ENCODE data around the gene MAPK12.

DNA sequence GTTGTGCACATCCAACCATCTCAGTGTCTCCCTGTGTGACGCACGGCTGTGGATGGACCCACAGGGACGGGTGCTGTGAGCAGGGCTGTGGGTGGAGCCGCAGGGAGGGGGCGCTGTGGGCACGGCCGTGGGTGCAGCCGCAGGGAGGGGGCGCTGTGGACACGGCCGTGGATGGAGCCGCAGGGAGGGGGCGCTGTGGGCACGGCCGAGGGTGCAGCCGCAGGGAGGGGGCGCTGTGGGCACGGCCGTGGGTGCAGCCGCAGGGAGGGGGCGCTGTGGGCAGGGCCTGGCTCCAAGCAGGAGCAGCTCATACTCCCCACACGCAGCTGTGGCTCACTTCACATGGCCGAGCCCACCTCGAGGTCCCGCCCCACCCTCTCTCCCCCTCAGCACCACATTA lies 14.7 kb upstream of the MAPK12 start:
- TF ChIP-seq ZBTB33 (CRISPR knock-in tag; IDR thresholded peaks at IDR 0.05) (peak; percentile 82), CTCF (IDR thresholded peaks at IDR 0.05 in 2 of 3, conservative IDR thresholded peaks at IDR 0.05 in 1 of 3; ENCODE audit: insufficient read depth in 2 of 3, low read depth in 1 of 3, low read length in 3 of 3) (peak; percentile 44 to 99 (median 76); a peak in 4 of 6 replicates), ZNF431 (CRISPR knock-in tag; IDR thresholded peaks at IDR 0.05) (no peak), RBFOX2 (IDR thresholded peaks at IDR 0.05; ENCODE audit: low read depth, low read length) (no peak), MXI1 (IDR thresholded peaks at IDR 0.05; ENCODE audit: low read depth, low read length) (no peak), HDGF (IDR thresholded peaks at IDR 0.05) (no peak), FOXA1 (IDR thresholded peaks at IDR 0.05; ENCODE audit: borderline replicate concordance) (no peak), ETV5 (CRISPR knock-in tag; IDR thresholded peaks at IDR 0.05; ENCODE audit: low read depth) (no peak), EP300 (IDR thresholded peaks at IDR 0.05; ENCODE audit: low read length) (no peak), NFYB (IDR thresholded peaks at IDR 0.05; ENCODE audit: extremely low read depth, insufficient read length) (no peak), ZNF197 (CRISPR knock-in tag; IDR thresholded peaks at IDR 0.05; ENCODE audit: low read depth) (no peak), ZKSCAN1 (IDR thresholded peaks at IDR 0.05; ENCODE audit: low read depth, low read length) (no peak), YY1 (IDR thresholded peaks at IDR 0.05; ENCODE audit: borderline replicate concordance in 1 of 3, control insufficient read depth in 1 of 3, extremely low read depth in 1 of 3, insufficient read depth in 3 of 3, insufficient read length in 1 of 3, insufficient replicate concordance in 2 of 3, low read depth in 1 of 3, low read length in 2 of 3) (no peak)
- TF ChIP-seq, protein P1, sequence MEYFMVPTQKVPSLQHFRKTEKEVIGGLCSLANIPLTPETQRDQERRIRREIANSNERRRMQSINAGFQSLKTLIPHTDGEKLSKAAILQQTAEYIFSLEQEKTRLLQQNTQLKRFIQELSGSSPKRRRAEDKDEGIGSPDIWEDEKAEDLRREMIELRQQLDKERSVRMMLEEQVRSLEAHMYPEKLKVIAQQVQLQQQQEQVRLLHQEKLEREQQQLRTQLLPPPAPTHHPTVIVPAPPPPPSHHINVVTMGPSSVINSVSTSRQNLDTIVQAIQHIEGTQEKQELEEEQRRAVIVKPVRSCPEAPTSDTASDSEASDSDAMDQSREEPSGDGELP (CRISPR knock-in tag; IDR thresholded peaks at IDR 0.05; ENCODE audit: borderline replicate concordance): no peak
